GM19328 (cell line): ENCODE data around the gene SOD1.
"Not testable (repeated sequence)": the region's sequence is repeated elsewhere in the genome, so short reads cannot be mapped to it uniquely, and the experiment has no call there.

Experiments
- ATAC-seq: cut with Tn5 transposase; IDR thresholded peaks from one replicate; pipeline ENCODE4 v1.9.1; 2021; ENCODE audit warnings: mild to moderate bottlenecking, moderate library complexity; ENCODE audit not compliant: unreplicated experiment

The SOD1 gene

DNA sequence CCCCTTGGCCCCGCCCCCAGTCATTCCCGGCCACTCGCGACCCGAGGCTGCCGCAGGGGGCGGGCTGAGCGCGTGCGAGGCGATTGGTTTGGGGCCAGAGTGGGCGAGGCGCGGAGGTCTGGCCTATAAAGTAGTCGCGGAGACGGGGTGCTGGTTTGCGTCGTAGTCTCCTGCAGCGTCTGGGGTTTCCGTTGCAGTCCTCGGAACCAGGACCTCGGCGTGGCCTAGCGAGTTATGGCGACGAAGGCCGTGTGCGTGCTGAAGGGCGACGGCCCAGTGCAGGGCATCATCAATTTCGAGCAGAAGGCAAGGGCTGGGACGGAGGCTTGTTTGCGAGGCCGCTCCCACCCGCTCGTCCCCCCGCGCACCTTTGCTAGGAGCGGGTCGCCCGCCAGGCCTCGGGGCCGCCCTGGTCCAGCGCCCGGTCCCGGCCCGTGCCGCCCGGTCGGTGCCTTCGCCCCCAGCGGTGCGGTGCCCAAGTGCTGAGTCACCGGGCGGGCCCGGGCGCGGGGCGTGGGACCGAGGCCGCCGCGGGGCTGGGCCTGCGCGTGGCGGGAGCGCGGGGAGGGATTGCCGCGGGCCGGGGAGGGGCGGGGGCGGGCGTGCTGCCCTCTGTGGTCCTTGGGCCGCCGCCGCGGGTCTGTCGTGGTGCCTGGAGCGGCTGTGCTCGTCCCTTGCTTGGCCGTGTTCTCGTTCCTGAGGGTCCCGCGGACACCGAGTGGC is at the start of gene SOD1:
Gene SOD1, plus strand, starts transcription at position 158 of the 723 bp plus-strand sequence. Its CDS starts 77 bp downstream, at position 235.
- ATAC-seq, result peak; percentile 96

DNA sequence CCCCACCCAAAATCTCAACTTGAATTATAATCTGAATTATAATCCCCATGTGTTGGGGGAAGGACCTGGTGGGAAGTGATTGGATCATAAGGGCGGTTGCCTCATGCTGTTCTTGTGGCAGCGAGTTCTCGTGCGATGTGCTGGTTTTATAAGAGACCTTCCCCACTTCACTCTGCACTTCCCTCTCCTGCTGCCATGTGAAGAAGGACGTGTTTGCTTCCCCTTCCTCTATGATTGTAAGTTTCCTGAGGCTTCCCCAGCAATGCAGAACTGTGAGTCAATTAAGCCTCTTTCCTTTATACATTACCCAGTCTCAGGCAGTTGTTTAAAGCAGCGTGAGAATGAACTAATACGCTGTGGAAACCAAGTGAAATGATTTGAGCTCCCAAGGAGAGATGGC is 48.0 kb upstream of the SOD1 start:
- ATAC-seq, result no peak

DNA sequence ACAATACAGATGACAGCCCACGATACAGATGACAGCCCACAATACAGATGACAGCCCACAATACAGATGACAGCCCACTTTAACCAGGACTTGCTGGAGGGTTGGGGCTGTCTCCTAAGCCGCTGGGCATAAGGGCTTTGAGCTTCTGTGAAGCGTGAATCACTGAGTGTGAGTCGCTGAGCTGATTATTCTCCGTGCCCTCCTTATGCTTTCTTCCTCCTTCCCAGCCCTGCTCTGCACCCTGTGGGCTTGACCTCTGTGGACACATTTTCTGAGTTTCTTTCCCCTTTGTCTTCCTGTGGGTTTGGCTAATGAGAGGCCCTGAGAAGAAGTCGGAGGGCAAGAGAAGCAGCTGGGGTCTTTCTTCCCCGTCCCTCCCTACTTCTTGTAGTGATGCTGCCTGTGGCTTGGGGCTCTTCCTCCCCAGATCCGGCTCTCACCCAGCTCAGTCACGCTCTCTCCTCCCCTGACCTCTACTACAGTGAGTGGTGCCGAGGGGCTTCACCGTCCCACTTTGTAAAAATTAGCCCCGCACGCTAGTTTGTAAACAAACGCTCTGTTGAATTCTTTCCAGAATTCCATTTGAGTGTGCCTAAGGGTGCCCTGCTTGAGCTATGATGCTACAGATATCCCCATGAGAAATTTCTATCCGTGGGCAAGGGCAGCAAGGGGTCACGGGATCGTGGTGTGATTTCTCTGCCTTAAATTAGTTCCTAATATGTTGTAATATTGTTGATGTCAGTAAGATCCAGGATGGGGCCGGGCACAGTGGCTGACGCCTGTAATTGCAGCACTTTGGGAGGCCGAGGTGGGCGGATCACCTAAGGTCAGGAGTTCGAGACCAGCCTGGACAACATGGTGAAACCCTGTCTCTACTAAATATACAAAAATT is 46.4 kb upstream of the SOD1 start:
- no peak for ATAC-seq

DNA sequence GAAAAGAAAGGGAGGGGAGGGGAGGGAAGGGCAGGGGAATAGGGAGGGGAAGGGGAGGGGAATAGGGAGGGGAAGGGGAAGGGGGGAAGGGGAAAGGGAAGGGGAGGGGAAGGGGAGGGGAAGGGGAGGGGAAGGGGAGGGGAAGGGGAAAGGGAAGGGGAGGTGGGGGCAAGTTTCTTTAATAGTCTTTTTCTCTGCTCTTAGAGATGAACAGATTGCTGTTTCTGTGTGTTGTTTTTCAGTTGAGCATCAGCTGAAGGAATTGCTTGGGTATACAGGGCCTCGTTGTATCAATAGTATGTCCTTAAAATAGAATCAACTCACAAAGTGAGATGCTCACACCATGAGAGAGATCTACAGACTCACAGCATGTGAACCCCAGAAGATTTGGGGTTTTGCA is 44.8 kb upstream of the SOD1 start:
- no peak for ATAC-seq

DNA sequence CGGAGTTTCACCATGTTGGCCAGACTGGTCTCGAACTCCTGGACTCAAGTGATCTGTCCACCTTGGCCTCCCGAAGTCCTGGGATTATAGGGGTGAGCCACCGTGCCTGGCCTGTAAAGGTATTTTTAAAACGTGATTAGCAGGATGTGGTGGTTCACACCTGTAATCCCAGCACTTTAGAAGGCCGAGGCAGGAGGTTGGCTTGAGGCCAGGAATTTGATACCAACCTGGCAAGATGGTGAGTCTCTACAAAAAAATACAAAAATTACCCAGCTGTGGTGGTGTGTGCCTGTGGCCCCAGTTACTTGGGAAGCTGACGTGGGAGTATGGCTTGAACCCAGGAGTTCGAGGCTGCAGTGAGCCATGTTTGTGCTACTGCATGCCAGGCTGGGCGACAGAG is 43.3 kb upstream of the SOD1 start:
- no peak for ATAC-seq

DNA sequence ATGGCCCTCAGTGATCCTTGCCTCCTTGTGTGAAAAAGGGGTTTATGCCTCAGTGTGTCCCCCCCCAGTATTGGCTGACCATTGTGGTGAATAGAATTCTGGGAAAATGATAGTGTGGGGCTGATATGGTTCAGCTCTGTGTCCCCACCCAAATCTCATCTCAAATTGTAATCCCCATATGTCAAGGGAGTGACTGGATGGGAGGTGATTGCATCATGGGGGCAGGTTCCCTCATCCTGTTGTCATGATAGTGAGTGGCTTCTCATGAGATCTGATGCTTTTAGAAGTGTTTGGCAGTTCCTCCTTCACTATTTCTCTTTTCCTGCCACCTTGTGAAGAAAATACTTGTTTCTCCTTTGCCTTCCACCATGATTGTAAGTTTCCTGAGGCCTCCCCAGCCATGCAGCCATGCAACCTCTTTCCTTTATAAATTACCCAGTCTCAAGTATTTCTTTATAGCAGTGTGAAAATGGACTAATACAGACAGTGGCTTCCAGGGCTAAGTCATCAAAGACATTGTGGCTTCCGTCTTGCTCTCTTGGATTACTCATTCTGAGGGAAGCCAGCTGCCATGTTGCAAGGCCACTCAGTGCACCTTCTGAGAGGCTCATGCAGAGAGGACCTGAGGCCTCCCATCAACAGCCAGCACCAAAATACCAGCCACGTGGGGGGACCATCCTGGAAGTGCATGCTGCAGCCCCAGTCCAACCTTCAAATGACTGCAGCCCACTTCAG is 40.6 kb upstream of the SOD1 start:
- ATAC-seq, result no peak

DNA sequence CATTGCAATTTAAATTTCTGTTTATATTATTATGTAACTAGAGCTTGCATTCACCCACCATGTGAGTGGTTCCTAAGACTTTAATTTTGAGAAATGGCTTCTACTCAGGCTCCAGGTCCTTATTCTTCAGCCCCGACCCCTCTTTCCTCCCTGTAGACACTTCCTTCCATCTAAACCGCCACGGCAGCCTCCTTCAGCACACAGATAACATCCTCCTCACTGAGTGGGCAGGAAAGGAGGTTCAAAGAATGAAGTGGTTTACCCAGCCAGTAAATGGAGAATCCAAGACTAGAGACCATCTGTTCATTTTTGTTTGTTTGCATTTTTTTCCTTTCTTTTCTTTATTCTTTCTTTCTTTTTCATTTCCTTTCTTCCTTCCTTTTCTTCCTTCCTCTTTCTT is 37.1 kb upstream of the SOD1 start:
- ATAC-seq, result no peak

DNA sequence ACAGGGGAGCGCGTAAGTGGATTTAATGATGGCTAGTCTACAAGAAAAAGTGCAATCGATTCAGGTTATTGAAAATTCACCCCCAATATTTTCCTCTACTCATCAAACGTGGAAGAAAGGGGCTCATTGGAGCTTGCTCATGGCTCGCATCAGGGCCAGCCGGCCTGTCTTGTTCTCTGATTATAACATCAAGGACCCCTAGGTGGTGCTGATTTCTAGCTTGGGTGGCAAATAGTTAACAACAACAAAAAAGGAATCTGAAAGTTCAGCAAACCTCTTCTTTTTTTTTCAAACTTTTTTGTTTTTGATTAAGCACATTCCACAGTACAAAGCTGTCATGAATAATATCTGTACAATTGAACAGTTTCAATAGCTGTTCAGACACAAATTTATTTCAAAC is 35.8 kb upstream of the SOD1 start:
- ATAC-seq, result no peak

DNA sequence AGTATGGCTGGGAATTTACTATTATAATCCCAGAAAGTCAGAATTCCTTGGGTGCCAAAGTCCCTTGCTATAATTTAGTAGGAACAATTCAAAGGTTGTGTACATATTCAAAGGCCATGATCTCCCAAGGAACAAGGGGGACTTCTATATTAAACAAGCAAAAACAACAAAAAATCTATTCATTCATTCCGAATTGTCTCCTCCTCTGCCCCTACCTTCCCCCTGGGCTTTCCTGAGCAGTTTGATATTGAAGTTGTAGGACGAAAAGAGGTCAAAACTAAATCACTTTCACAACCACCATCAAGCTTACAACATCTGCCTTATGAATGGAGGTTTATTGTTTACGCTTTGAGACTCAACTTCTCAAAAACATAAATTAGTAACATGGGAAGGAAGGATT is 35.3 kb upstream of the SOD1 start:
- ATAC-seq, result no peak

DNA sequence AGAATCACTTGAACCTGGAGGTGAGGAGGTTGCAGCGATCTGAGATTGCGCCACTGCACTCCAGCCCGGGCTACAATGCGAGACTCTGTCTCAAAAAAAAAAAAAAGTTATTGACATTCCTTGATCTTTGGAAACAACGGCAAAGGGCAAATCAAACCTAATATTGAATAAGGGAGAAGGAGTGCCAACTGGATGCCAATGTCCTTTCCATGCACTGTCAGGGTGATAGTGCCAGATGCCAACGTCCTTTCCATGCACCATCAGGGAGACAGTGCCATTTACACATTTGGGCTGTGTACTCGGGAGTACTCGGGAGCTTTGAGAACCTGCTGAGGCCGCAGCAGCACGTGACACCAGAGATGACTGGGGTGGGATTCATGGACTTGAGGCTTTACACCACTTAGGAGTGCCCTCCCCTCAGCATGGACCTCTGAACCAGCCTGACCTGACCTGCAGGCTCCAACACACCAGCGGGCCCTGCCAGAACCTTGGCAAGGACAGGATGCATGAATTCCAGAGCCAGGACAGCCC is 34.5 kb upstream of the SOD1 start:
- no peak for ATAC-seq

DNA sequence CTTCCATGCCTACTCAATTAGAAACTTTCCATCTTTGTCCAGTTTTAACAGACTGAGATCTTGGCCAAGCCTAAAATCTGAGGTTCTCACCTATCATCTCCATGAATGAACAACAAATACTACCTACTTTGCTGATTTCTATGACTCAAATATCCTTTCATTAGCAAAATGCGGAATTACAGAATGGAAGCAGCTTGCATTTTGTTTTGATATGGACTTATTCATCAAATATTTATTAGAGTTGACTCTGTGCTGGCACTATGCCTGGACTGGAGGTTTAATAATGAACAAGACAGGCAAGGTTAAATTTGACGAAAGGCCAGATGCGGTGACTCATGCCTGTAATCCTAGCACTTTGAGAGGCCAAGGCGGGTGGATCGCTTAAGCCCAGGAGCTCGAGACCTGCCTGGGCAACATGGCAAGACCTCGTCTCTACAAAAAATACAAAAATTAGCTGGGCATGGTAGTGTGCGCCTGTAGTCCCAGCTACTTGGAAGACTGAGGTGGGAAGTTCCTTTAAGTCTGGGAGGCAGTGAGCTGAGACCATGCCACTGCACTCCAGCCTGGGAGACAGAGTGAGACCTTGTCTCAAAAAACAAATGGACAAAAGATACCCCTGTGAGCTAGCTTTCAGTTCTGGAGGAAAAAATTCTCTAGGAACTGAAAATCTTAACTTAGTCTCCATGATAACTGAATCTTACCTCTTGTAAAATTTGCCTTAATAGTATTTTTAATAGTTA is 29.4 kb upstream of the SOD1 start:
- ATAC-seq, result no peak

DNA sequence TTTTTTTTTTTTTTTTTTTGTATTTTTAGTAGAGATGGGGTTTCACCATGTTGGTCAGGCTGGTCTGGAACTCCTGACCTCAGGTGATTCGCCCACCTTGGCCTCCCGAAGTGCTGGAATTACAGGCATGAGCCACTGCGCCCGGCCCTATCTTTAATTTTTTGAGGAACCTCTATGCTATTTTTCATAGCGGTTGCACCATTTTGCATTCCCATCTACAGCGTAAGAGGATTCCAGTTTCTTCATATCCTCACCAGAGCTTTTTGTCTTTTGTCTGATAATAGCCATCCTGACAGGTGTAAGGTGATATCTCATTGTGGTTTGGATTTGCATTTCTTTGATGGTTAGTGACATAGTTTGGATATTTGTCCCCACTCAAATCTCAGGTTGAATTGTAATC is 27.6 kb upstream of the SOD1 start:
- ATAC-seq, result not testable (repeated sequence)

DNA sequence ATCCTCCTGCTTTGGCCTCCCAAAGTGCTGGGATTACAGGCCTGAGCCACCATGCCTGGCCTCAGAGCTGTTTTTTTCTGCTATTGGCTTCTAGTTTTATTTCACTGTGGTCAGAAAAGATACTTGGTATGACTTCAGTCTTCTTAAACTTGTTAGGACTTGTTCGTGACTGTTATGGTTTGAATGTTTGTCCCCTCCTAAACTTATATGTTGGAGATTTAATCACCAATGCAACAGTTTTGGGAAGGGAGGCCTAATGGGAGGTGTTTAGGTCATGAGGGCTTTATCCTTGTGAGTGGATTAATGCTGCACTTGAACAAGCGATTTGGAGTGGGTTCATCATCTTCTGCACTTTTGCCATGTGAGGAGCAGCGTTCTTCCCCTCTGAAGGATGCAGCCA is 24.5 kb upstream of the SOD1 start:
- ATAC-seq, result no peak

DNA sequence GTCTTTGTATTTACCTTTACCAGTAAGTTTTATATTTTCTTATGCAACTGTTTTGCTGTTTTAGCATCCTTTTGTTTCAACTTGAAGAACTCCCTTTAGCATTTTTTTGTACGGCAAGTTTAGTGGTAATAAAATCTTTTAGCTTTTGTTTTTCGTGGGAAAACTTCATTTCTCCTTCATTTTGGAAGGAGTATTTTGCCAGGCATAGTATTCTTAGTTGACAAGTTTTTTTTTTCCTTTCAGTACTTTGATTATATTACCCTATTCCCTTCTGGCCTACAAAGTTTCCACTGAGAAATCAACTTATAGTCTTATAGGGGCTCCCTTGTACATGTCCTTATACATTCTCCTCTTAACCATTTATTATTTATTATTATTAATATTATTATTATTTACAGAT is 22.6 kb upstream of the SOD1 start:
- ATAC-seq, result no peak

DNA sequence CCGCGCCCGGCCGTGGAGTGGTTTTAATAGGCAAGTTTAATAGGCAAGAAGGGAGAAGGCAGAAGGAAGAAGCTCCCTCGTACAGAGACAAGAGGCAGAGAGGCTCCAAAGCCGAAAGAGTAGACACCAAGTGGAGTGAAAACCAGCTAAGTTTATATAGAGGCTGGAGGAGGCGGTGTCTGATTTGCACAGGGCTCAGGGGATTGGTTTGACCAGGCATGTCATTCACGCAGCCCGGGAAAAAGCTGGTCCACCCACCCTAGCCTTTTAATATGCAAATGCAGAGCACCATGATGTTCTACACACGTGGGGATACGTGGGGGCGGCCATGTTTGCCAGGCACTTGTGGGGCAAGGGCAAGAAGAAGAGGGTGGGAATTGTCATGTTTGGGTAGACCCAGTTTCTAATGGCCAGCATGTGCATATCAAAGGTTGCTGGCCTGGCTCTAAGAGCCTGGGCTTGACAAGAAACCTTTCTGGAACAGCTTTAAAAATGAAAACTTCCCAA is 18.0 kb upstream of the SOD1 start:
- no peak for ATAC-seq

DNA sequence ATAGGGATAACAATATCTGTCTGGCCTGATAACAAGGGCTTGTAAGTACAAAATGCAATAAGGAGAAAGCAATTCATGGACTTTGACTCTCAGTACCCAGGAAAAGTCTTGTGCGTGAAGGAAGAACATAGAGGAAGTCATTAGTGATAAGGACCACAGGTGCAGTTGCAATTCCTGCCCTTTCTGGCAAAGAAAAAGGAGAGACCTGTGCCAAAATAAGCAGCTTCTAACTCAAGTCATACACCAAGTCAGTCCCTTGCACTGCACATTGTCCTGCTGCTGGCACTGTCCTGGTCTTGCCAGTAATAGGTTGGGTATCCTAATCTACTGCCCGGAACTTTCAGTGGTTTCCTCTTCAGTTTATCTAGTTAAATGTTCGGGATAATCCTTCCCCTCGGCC is 14.8 kb upstream of the SOD1 start:
- no peak for ATAC-seq

DNA sequence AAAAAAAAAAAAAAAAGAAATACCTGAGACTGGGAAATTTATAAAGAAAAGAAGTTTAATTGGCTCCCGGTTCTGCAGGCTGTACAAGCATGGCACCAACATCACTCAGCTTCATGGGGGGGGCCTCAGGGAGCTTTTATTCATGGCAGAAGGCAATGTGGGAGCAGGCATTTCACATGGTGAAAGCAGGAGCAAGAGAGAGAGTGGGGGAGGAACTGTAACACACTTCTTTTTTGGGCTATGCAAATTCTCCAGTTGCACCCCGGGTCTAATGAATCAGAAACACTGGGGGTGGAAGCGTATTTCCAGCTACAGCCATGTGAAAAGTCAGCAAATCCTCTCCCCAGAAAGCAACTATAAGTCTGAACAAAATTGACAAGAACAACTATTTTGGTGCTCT is 11.8 kb upstream of the SOD1 start:
- ATAC-seq, result peak; percentile 83

DNA sequence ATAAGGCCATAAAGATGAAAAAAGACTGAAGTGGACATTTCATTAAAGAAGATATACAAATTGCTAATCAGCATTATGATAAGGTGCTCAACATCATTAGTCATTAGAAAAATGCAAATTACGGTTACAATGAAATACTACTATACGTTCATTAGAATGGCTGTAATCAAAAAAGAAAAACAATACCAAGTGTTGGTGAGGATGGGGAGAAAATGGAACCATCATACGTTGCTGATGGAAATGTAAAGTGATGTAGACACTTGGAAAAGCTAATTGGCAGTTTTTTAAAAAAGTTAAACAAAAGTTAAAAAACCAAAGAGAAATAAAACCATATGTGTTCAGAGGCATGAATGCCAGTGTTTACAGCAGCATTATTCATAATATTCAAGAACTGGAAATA is 8.6 kb upstream of the SOD1 start:
- ATAC-seq, result no peak

DNA sequence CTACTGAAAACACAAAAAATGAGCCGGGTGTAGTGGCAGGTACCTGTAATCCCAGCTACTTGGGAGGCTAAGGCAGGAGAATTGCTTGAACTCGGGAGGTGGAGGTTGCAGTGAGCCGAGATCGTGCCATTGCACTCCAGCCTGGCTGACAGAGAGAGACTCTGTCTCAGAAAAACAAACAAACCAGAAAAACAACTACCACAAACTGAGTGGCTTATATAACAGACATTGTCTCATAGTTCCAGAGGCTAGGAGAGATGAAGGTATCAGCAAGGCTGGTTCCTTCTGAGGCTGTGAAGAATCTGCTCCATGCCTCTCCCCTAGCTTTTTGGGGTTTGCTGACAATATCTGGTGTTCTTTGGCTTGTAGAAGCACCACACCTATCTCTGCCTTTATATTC is 8.0 kb upstream of the SOD1 start:
- not testable (repeated sequence) for ATAC-seq

DNA sequence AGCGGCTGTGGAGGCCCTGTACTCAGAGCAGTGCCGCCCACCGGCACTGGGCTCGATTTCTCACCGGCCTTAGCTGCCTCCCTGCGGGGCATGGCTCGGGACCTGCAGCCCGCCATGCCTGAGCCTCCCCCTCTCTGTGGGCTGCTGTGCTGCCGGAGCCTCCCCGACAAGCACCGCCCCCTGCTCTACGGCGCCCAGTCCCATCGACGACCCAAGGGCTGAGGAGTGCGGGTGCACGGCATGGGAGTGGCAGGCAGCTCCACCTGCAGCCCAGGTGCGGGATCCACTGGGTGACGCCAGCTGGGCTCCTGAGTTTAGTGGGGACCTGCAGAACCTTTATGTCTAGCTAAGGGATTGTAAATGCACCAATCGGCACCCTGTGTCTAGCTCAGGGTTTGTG is 5.2 kb upstream of the SOD1 start:
- no peak for ATAC-seq
